SU-DHL-6 (cell line): Measurements from ENCODE around the gene MTX1.

ENCODE experiments used
- H2AFZ ChIP-seq: fragments of 200-600 bp; sonication (generic); 2 replicates; pipeline ENCODE4 v1.6.1; 2014; ENCODE audit warnings: low read depth, mild to moderate bottlenecking, moderate library complexity, mixed read lengths, antibody characterized with exemption, low read length; ENCODE audit not compliant: severe bottlenecking
- H3F3A ChIP-seq: fragments of 200-600 bp; shearing (Covaris generic); 2 replicates; pipeline ENCODE4 v1.6.0; 2016; ENCODE audit warnings: antibody characterized with exemption, mild to moderate bottlenecking; ENCODE audit not compliant: insufficient read depth
- H3K27ac ChIP-seq: fragments of 200-600 bp; sonication (generic); 2 replicates; pipeline ENCODE4 v1.5.1; 2016; ENCODE audit warnings: low read depth, mild to moderate bottlenecking, low read length, moderate library complexity, mixed read lengths
- H3K27me3 ChIP-seq: fragments of 200-600 bp; sonication (generic), shearing (Covaris generic); 2 replicates; pipeline ENCODE4 v1.6.0; 2014; ENCODE audit warnings: mild to moderate bottlenecking, low read length
- H3K36me3 ChIP-seq: fragments of 200-600 bp; sonication (generic); 2 replicates; pipeline ENCODE4 v1.6.1; 2014; ENCODE audit warnings: mild to moderate bottlenecking, low read length, mixed read lengths
- H3K4me2 ChIP-seq: fragments of 300-600, 200-600 bp; shearing (Covaris generic), sonication (generic); 2 replicates; pipeline ENCODE4 v1.6.0; 2014; ENCODE audit warnings: low read length, low read depth, mild to moderate bottlenecking; ENCODE audit not compliant: poor library complexity, severe bottlenecking
- H3K4me3 ChIP-seq: fragments of 200-600 bp; sonication (generic); 2 replicates; pipeline ENCODE4 v1.5.1; 2014; ENCODE audit warnings: antibody characterized with exemption, low read length, mild to moderate bottlenecking, mixed read lengths; ENCODE audit not compliant: insufficient read depth, poor library complexity, severe bottlenecking
- H3K79me2 ChIP-seq: fragments of 200-600 bp; sonication (generic); 2 replicates; pipeline ENCODE4 v1.6.1; 2014; ENCODE audit warnings: mild to moderate bottlenecking, low read length, moderate library complexity; ENCODE audit not compliant: insufficient read depth
- H3K9ac ChIP-seq: fragments of 200-600 bp; sonication (generic); 2 replicates; pipeline ENCODE4 v1.7.0; 2014; ENCODE audit warnings: mild to moderate bottlenecking, low read length
- H3K9me2 ChIP-seq: fragments of 200-600 bp; sonication (generic); replicated peaks from 2 replicates; pipeline ENCODE4 v1.6.1; 2014; ENCODE audit warnings: low read length; ENCODE audit not compliant: insufficient read depth
- H3K9me3 ChIP-seq: fragments of 200-600 bp; sonication (generic); 2 replicates; pipeline ENCODE4 v1.6.1; 2014; ENCODE audit warnings: low read length, mixed read lengths; ENCODE audit not compliant: insufficient read depth
- H4K20me1 ChIP-seq: fragments of 200-600 bp; sonication (generic); 2 replicates; pipeline ENCODE4 v1.6.1; 2014; ENCODE audit warnings: low read depth, mild to moderate bottlenecking, antibody characterized with exemption, low read length, moderate library complexity, mixed read lengths
- CTCF ChIP-seq: fragments of 200-600 bp; sonication (generic); IDR thresholded peaks from one replicate; pipeline ENCODE4 v1.5.1; 2017; ENCODE audit warnings: antibody characterized with exemption, mild to moderate bottlenecking, low read length, moderate library complexity; ENCODE audit not compliant: insufficient read depth, poor library complexity, severe bottlenecking
- EZH2phosphoT487 ChIP-seq: fragments of 200-600 bp; sonication (generic), shearing (Covaris generic); conservative IDR thresholded peaks from 2 replicates; pipeline ENCODE4 v1.6.1; 2018; ENCODE audit warnings: mild to moderate bottlenecking, antibody characterized with exemption, low read length, moderate library complexity, mixed read lengths

The MTX1 gene

DNA sequence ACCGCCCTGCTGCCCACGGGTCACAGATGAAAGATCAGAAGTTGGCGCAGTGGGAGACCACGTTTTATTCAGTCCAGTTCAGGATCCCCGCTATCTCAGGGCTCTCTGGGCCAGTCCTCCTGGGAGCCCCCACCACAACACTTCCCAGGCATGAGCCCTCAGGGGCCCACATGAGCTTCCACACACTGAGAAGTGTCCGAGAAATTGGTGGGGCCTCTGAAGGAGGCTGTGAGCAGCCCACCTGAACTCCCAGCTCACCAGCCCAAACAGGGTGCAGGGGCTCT, 22.8 kb upstream of the MTX1 start:
- Histone ChIP-seq H3K9ac (peak overlapping the region; percentile 2; the same call in 1 of the 2 replicates), H3K4me3 (no peak overlapping the region), H4K20me1 (no peaks in the 10 kb centered on the region), H3K9me3 (no peaks in the 10 kb centered on the region), H3F3A (no peaks in the 10 kb centered on the region), H3K79me2 (no peaks in the 10 kb centered on the region), H3K4me2 (no peak overlapping the region), H3K27me3 (no peaks in the 10 kb centered on the region), H3K36me3 (no peaks in the 10 kb centered on the region), H3K27ac (0 out of 2 replicates have a peak overlapping the region, but pooled peaks have one; percentile 10), H2AFZ (no peak overlapping the region), H3K9me2 (no peaks in the 10 kb centered on the region)
- TF ChIP-seq EZH2phosphoT487 (no peak), CTCF (no peak)

DNA sequence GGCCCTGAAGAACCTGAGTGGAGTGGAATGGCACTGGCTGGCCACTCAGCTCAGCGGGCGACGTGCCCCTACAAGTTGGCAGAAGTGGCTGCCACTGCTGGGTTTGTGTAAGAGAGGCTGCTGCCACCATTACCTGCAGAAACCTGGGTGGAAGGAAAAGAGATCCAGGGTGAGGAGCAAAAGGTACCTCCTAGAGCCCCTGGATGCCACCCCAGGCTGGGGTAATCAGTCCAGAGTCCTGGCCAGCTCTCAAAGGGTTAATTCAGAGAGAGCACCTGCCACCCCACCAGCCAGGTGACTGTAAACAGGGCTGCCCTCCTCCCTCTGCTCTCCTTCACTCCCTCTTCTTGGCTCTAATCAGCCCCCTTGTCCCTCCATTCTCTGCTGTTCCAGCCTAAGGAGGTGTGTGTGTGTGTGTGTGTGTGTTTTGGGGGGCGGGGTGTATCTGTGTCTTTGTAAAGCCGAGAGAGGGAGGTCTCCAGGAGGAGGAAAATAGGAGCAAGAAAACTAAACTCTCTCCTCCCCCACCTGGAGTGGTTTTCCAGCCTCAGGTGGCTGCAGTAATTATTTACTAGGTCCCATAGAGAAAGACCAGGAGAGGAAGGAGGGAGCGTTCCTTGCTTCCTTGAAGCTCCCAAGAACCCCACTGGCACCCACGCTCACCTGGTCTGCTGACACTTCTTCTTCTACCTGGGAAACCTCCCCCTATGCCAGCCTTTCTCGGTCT, 22.3 kb upstream of the MTX1 start:
- Histone ChIP-seq H3K9ac (peak overlapping the region; percentile 2; the same call in 1 of the 2 replicates), H3K79me2 (no peaks in the 10 kb centered on the region), H3K9me2 (no peaks in the 10 kb centered on the region), H2AFZ (no peak overlapping the region), H3K27ac (0 out of 2 replicates have a peak overlapping the region, but pooled peaks have one; percentile 10), H3K27me3 (no peaks in the 10 kb centered on the region), H3K4me3 (no peak overlapping the region), H4K20me1 (no peaks in the 10 kb centered on the region), H3K9me3 (no peaks in the 10 kb centered on the region), H3K36me3 (no peaks in the 10 kb centered on the region), H3K4me2 (no peak overlapping the region), H3F3A (no peaks in the 10 kb centered on the region)
- TF ChIP-seq EZH2phosphoT487 (no peak), CTCF (no peak)

GRCh38 chr1:155186794-155187455, 21.6 kb upstream of the MTX1 start:
- no peak overlapping the region for H3K27ac ChIP-seq
- no peaks in the 10 kb centered on the region for H3F3A ChIP-seq
- no peaks in the 10 kb centered on the region for H3K36me3 ChIP-seq
- TF ChIP-seq CTCF (no peak), EZH2phosphoT487 (no peak)
- no peaks in the 10 kb centered on the region for H3K9me2 ChIP-seq
- H3K4me2 ChIP-seq: no peak overlapping the region
- no peaks in the 10 kb centered on the region for H4K20me1 ChIP-seq
- no peaks in the 10 kb centered on the region for H3K79me2 ChIP-seq
- H3K27me3 ChIP-seq: no peaks in the 10 kb centered on the region
- H3K9me3 ChIP-seq: no peaks in the 10 kb centered on the region
- H3K9ac ChIP-seq: no peak overlapping the region
- H3K4me3 ChIP-seq: no peak overlapping the region
- no peak overlapping the region for H2AFZ ChIP-seq
